Measurements from ENCODE around the gene RAB4A. TPM values are rescaled to one million over a fixed set of nuclear protein-coding genes. Genes with fewer than 3 reads are reported as not detected.

The RAB4A gene
- total and polyA plus RNA-seq, 2 of the 8 experiments (the other 6 are each of a cell fraction or from before 2014, with no cell fraction given): 13.3 to 68.8 TPM

DNA sequence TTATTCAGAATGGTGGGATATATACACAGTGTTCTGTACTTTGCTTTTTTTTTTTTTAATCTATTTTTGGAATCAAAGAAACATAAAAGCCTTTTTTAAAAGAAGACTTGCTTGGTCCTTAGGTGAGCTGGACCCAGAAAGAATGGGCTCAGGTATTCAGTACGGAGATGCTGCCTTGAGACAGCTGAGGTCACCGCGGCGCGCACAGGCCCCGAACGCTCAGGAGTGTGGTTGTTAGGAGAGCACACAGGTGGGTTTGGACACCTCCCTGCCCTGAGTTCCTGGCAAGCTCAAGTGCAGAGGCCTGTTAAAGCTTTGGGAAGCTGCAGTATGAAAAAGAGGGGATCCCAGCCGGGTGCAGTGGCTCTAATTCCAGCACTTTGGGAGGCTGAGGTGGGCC is 31.8 kb downstream of the RAB4A start:
- Histone ChIP-seq H3K27me3 (replicated peaks in 1 of 4; ENCODE audit: control insufficient read depth in 3 of 4, extremely low read depth in 1 of 4, insufficient read depth in 3 of 4, low read length in 3 of 4) (no peaks in the 10 kb centered on the region), H3K4me1 (replicated peaks in 1 of 4; ENCODE audit: control insufficient read depth in 3 of 4, insufficient read depth in 4 of 4, low read length in 3 of 4) (no peaks in the 10 kb centered on the region), H4K8ac (ENCODE audit: extremely low read depth, insufficient read depth, low read length) (no peak overlapping the region), H2BK120ac (replicated peaks; ENCODE audit: low read depth, low read length) (no peak overlapping the region), H3K36me3 (ENCODE audit: control insufficient read depth in 2 of 4, insufficient read depth in 4 of 4, low read length in 3 of 4) (peaks cover 6 to 41% (median 16%) of the 10 kb centered on the region in 4 experiments), H4K20me1 (replicated peaks in 1 of 2; ENCODE audit: control insufficient read depth in 1 of 2, insufficient read depth in 2 of 2, low read length in 2 of 2) (peaks cover 1 to 7% of the 10 kb centered on the region in 2 experiments), H3K18ac (ENCODE audit: extremely low read depth, low read length) (no peak overlapping the region), H3K4ac (replicated peaks; ENCODE audit: insufficient read length, low read depth, low read length) (no peak overlapping the region), H3K4me2 (ENCODE audit: insufficient read depth in 1 of 2, low read depth in 2 of 2, low read length in 2 of 2) (no peak overlapping the region), H4K91ac (replicated peaks; ENCODE audit: insufficient read length, low read length) (no peak overlapping the region), H3K56ac (replicated peaks; ENCODE audit: insufficient read length, low read depth, low read length) (no peak overlapping the region), H3K27ac (ENCODE audit: low read depth, low read length) (no peak overlapping the region), H4K5ac (ENCODE audit: insufficient read length, low read depth, low read length) (no peak overlapping the region), H3K4me3 (ENCODE audit: extremely low read depth in 1 of 4, insufficient read depth in 2 of 4, low read depth in 3 of 4, low read length in 4 of 4) (no peak overlapping the region), H3K23ac (ENCODE audit: insufficient read length) (no peak overlapping the region), H3K9ac (replicated peaks in 1 of 4; ENCODE audit: extremely low read depth in 1 of 4, low read depth in 3 of 4, low read length in 3 of 4) (no peak overlapping the region), H2BK5ac (ENCODE audit: low read depth, low read length) (no peak overlapping the region), H2BK12ac (ENCODE audit: low read depth, low read length) (no peak overlapping the region), H3K23me2 (ENCODE audit: low read depth, low read length) (no peaks in the 10 kb centered on the region), H2BK15ac (ENCODE audit: low read length) (no peak overlapping the region), H3K14ac (ENCODE audit: insufficient read length) (no peak overlapping the region), H3K79me2 (ENCODE audit: control insufficient read depth in 1 of 2, insufficient read depth in 2 of 2, low read length in 2 of 2) (no peaks in the 10 kb centered on the region), H2AFZ (ENCODE audit: low read length) (no peak overlapping the region), H2BK20ac (ENCODE audit: low read length) (no peak overlapping the region), H3K9me3 (ENCODE audit: insufficient read depth in 2 of 2, low read depth in 1 of 2, low read length in 1 of 2) (no peaks in the 10 kb centered on the region), H2AK5ac (ENCODE audit: low read depth, low read length) (no peak overlapping the region), H3K79me1 (ENCODE audit: low read depth, low read length) (no peaks in the 10 kb centered on the region)
- ChIA-PET POLR2A (ENCODE audit: partially characterized antibody) (no interaction called here), CTCF (ENCODE audit: partially characterized antibody) (interaction anchor here (0.8 to 1.4 kb wide), 3 partner anchors 8 to 179 kb away, joined by 3 to 4 read pairs (median 3); no protein-coding TSS in a partner anchor)
- FAIRE-seq: no peak
- 96% methylated on average over 8 of the region's 8 CpGs; no CpG with 5 or more reads in 1 of the 2 experiments for WGBS, 2 experiments (ENCODE audit: extremely low coverage in 1 of 2, insufficient coverage in 1 of 2, insufficient read length in 1 of 2, insufficient replicate concordance in 2 of 2, low coverage in 1 of 2, low lambda C conversion rate in 2 of 2, missing lambda C conversion rate in 1 of 2)
- DNase-seq (ENCODE audit: low read depth in 1 of 2, low spot score in 2 of 2): no peak
- TF ChIP-seq, protein P1, sequence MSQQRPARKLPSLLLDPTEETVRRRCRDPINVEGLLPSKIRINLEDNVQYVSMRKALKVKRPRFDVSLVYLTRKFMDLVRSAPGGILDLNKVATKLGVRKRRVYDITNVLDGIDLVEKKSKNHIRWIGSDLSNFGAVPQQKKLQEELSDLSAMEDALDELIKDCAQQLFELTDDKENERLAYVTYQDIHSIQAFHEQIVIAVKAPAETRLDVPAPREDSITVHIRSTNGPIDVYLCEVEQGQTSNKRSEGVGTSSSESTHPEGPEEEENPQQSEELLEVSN (IDR thresholded peaks at IDR 0.05): no peak
- no peak for TF ChIP-seq GTF2F1 (IDR thresholded peaks at IDR 0.05; ENCODE audit: borderline replicate concordance, low read depth, low read length)
- TF ChIP-seq BCL11A (IDR thresholded peaks at IDR 0.05; ENCODE audit: low read depth in 2 of 2, low read length in 2 of 2): no peak
- no peak for TF ChIP-seq CBX5 (IDR thresholded peaks at IDR 0.05; ENCODE audit: low read depth, low read length)
- no peak for TF ChIP-seq TAF7 (optimal IDR thresholded peaks at IDR 0.05; ENCODE audit: borderline replicate concordance, low read depth, low read length)
- TF ChIP-seq JUN (IDR thresholded peaks at IDR 0.05; ENCODE audit: low read depth, low read length): no peak
- TF ChIP-seq TBP (IDR thresholded peaks at IDR 0.05; ENCODE audit: low read depth, low read length): no peak
